B cell (primary cell): ENCODE data around the gene SYN1. TPM values are rescaled to one million over a fixed set of nuclear protein-coding genes. Genes with fewer than 3 reads are reported as not detected.

Experiments
- ATAC-seq: fragments of 200-7000 bp; cut with Tn5 transposase; one replicate; pipeline ENCODE4 v1.10.0; 2021; ENCODE audit warnings: low read depth, mild to moderate bottlenecking, moderate number of reproducible peaks, moderate library complexity
- CTCF ChIA-PET: fragments of 350-600 bp; sonication (Branson Sonifier 250); formaldehyde crosslinking; loops from one replicate; lab custom pipeline; 2021; ENCODE audit warnings: antibody characterized with exemption, inconsistent platforms; lab: Charles Lee
- POLR2A ChIA-PET: fragments of 350-600 bp; sonication (Branson Sonifier 250); formaldehyde crosslinking; loops from one replicate; lab custom pipeline; 2021; ENCODE audit warnings: antibody characterized with exemption; lab: Charles Lee
- DNase-seq: peaks from one replicate; pipeline ENCODE4 v3.0.0; 2013
- H2AFZ ChIP-seq: 2 replicates; pipeline ENCODE4 v1.6.1; 2012; ENCODE audit warnings: mild to moderate bottlenecking, low read depth, low read length; ENCODE audit not compliant: insufficient read depth, poor library complexity, severe bottlenecking
- H3K27ac ChIP-seq, 2 donors: 1 replicate in 1 of 2; 2 replicates in 1 of 2; pipeline ENCODE4 v1.5.1; 2012 to 2013; ENCODE audit warnings: low read length in 2 of 2, mild to moderate bottlenecking in 2 of 2, moderate library complexity in 1 of 2
- H3K27me3 ChIP-seq, 4 experiments: fragments of 200-600 bp in 1 of 4; sonication (generic) in 1 of 4; replicated peaks in 1 of 4; 1 replicate in 2 of 4; 2 replicates in 2 of 4; pipeline versions ENCODE4 v1.6.1 to v1.7.0; 2013 to 2016; ENCODE audit warnings: low read length in 3 of 4, mild to moderate bottlenecking in 2 of 4, mixed read lengths in 1 of 4, moderate library complexity in 1 of 4; ENCODE audit not compliant: insufficient read depth in 4 of 4, control insufficient read depth in 3 of 4; ENCODE audit errors: control extremely low read depth in 1 of 4
- H3K36me3 ChIP-seq, 2 experiments: replicated peaks in 1 of 2; 1 replicate in 1 of 2; 2 replicates in 1 of 2; pipeline versions ENCODE4 v1.6.1 to v1.7.1; 2013; ENCODE audit warnings: low read length in 1 of 2; ENCODE audit not compliant: insufficient read depth in 2 of 2, control insufficient read depth in 1 of 2; ENCODE audit errors: control extremely low read depth in 1 of 2, extremely low read depth in 1 of 2
- H3K4me1 ChIP-seq, 2 donors: fragments of 200-600 bp in 1 of 2; sonication (generic) in 1 of 2; 1 replicate in 1 of 2; 2 replicates in 1 of 2; pipeline versions ENCODE4 v1.5.1 to v1.6.1; 2013 to 2017; ENCODE audit warnings: low read length in 2 of 2; ENCODE audit not compliant: control insufficient read depth in 2 of 2, insufficient read depth in 2 of 2
- H3K4me2 ChIP-seq: replicated peaks from 2 replicates; pipeline ENCODE3; 2012; ENCODE audit warnings: mild to moderate bottlenecking, low read depth, low read length; ENCODE audit not compliant: poor library complexity, severe bottlenecking
- H3K4me3 ChIP-seq, 5 experiments: fragments of 200-600 bp in 1 of 5; sonication (generic) in 1 of 5; 1 replicate in 3 of 5; 2 replicates in 2 of 5; pipeline versions ENCODE4 v1.5.1 to v1.7.0; 2011 to 2016; ENCODE audit warnings: low read length in 4 of 5, mild to moderate bottlenecking in 4 of 5, low read depth in 2 of 5, control low read depth in 1 of 5, moderate library complexity in 1 of 5; ENCODE audit not compliant: insufficient read depth in 1 of 5; ENCODE audit errors: control extremely low read depth in 1 of 5, extremely low read depth in 1 of 5
- H3K79me2 ChIP-seq: fragments of 200-600 bp; sonication (generic); one replicate; pipeline ENCODE4 v1.6.0; 2016; ENCODE audit warnings: low read length; ENCODE audit not compliant: control insufficient read depth, insufficient read depth
- H3K9ac ChIP-seq: fragments of 200-600 bp; sonication (generic); 2 replicates; pipeline ENCODE4 v1.6.1; 2017; ENCODE audit warnings: mild to moderate bottlenecking, low read length, moderate library complexity
- H3K9me3 ChIP-seq, 3 donors: one replicate each; pipeline versions ENCODE4 v1.6.1 to v1.7.1; 2013; ENCODE audit warnings: low read length in 2 of 3; ENCODE audit not compliant: control insufficient read depth in 2 of 3, insufficient read depth in 1 of 3; ENCODE audit errors: control extremely low read depth in 1 of 3
- H4K20me1 ChIP-seq: 2 replicates; pipeline ENCODE4 v1.6.0; 2012; ENCODE audit warnings: mild to moderate bottlenecking, low read length; ENCODE audit not compliant: insufficient read depth, control insufficient read depth, poor library complexity, severe bottlenecking
- H3K27ac Mint-ChIP-seq: one replicate; pipeline ENCODE4 v1.8.0; 2021; ENCODE audit warnings: mixed read lengths
- H3K27me3 Mint-ChIP-seq: one replicate; pipeline ENCODE4 v1.8.0; 2021; ENCODE audit warnings: mixed read lengths
- H3K4me1 Mint-ChIP-seq: one replicate; pipeline ENCODE4 v1.8.0; 2021; ENCODE audit warnings: mixed read lengths
- H3K4me3 Mint-ChIP-seq: one replicate; pipeline ENCODE4 v1.8.0; 2021; ENCODE audit warnings: mixed read lengths
- H3K9me3 Mint-ChIP-seq: one replicate; pipeline ENCODE4 v1.8.0; 2022; ENCODE audit warnings: mixed read lengths; ENCODE audit not compliant: insufficient read depth
- EZH2 ChIP-seq: IDR thresholded peaks from 2 replicates; pipeline ENCODE4 v1.6.1; 2012; ENCODE audit warnings: borderline replicate concordance, low read depth, mild to moderate bottlenecking, moderate library complexity, low read length; ENCODE audit not compliant: insufficient read depth, poor library complexity, severe bottlenecking
- WGBS: methylation state at CpG from one replicate; pipeline ENCODE4 v1.1.5; 2013; ENCODE audit warnings: missing lambda C conversion rate; ENCODE audit not compliant: insufficient coverage; 5-methylcytosine and 5-hydroxymethylcytosine counted together
- intact Hi-C: fragments of 100-400 bp; cut with micrococcal nuclease; formaldehyde crosslinking; loops from one replicate; pipeline ENCODE4 v1.10.0; 2022
- polyA plus RNA-seq: library from polyadenylated mRNA; depleted of rRNA; stranded (reverse); fragments of >200 nt; gene quantifications from 2 replicates; pipeline ENCODE4 v1.2.3, GENCODE V29; 2012
- total RNA-seq, 2 donors: library from RNA; stranded (reverse); fragments of 120-200 nt in 1 of 2; gene quantifications; 1 replicate in 1 of 2; 2 replicates in 1 of 2; pipeline versions ENCODE4 v1.2.3 to v1.2.4, GENCODE V29; 2013 to 2022
- TF ChIP-seq, protein P1 (sequence below): fragments of 200-600 bp; IDR thresholded peaks from one replicate; pipeline ENCODE4 v1.8.0; 2022; ENCODE audit warnings: antibody characterized with exemption, mild to moderate bottlenecking

The SYN1 gene
- total and polyA plus RNA-seq, 2 donors (not counting 1 experiment from before 2014, with no cell fraction given): not detected

DNA sequence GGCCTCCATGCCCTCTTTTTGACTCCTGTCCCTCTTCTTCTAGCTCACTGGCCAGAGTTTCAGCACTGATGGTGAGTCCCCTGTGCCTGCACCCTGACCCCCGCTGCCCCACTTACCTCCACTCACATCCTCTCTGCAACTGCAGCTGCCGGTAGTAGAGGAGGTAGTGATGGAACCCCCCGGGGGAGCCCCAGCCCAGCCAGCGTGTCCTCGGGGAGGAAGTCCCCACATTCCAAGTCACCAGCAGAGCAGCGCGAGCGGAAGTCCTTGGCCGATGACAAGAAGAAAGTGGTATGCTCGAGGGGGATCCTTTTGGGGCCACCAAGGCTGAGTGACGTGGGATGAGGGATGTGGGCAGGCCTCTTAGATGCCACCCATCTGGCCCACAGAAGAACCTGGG, 52.8 kb downstream of the SYN1 start:
- H3K36me3 ChIP-seq: peaks cover 0 to 67% of the 10 kb centered on the region in 2 experiments
- Mint-ChIP-seq H3K4me3 (no peak overlapping the region), H3K27ac (peak overlapping the region; percentile 6)

DNA sequence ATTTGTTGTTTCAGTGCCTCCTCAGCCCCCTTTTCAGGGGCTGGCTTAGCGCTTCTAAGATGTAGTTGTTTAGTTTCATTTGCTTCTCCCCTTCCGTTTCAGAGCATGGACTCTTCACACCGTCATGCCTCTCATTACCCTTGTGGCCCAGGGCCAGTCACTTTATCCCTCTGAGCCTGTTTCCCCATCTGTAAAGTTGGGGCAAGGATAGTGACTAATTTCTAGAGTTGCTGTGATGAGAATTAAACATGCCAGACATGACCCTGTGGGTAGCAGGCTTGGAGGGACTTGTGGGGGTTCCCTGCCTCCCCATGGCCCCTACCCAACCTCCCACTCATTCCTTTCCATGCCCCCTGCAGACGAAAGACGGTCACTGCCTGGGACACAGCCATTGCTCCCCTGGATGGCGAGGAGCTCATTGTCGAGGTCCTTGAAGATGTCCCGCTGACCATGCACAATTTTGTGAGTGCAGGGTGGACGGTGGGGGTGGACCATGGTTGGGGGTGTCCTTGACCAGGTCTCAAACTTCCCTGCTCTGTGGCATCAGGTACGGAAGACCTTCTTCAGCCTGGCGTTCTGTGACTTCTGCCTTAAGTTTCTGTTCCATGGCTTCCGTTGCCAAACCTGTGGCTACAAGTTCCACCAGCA, 55.1 kb downstream of the SYN1 start:
- ATAC-seq (no peak), DNase-seq (no peak)
- TF ChIP-seq EZH2: no peak
- TF ChIP-seq, protein P1, sequence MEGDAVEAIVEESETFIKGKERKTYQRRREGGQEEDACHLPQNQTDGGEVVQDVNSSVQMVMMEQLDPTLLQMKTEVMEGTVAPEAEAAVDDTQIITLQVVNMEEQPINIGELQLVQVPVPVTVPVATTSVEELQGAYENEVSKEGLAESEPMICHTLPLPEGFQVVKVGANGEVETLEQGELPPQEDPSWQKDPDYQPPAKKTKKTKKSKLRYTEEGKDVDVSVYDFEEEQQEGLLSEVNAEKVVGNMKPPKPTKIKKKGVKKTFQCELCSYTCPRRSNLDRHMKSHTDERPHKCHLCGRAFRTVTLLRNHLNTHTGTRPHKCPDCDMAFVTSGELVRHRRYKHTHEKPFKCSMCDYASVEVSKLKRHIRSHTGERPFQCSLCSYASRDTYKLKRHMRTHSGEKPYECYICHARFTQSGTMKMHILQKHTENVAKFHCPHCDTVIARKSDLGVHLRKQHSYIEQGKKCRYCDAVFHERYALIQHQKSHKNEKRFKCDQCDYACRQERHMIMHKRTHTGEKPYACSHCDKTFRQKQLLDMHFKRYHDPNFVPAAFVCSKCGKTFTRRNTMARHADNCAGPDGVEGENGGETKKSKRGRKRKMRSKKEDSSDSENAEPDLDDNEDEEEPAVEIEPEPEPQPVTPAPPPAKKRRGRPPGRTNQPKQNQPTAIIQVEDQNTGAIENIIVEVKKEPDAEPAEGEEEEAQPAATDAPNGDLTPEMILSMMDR: no peak
- H2AFZ ChIP-seq: no peak overlapping the region
- Mint-ChIP-seq H3K4me3 (peak overlapping the region; percentile 3), H3K27ac (no peak overlapping the region), H3K27me3 (no peaks in the 10 kb centered on the region), H3K9me3 (no peaks in the 10 kb centered on the region), H3K4me1 (peaks cover 39% of the 10 kb centered on the region)
- H3K4me3 ChIP-seq: no peak overlapping the region
- no peak overlapping the region for H3K4me2 ChIP-seq
- peaks cover 54% of the 10 kb centered on the region for H4K20me1 ChIP-seq
- peaks cover 22% of the 10 kb centered on the region for H3K79me2 ChIP-seq
- no peak overlapping the region for H3K9ac ChIP-seq
- intact Hi-C loops: no loop called here
- H3K4me1 ChIP-seq: peaks cover 13 to 39% of the 10 kb centered on the region in 2 donors
- no peaks in the 10 kb centered on the region for H3K27me3 ChIP-seq
- CTCF ChIA-PET: no interaction called here
- WGBS: no CpG with 5 or more reads among the region's 12 CpGs
- POLR2A ChIA-PET: no interaction called here
- peaks cover 0 to 53% of the 10 kb centered on the region in 2 experiments for H3K36me3 ChIP-seq
- H3K9me3 ChIP-seq: no peaks in the 10 kb centered on the region
- H3K27ac ChIP-seq: no peak overlapping the region

More for the DNA sequence above, 52.8 kb downstream of the SYN1 start:
- intact Hi-C loops: no loop called here
- H2AFZ ChIP-seq: no peak overlapping the region
- CTCF ChIA-PET: no interaction called here
- peak overlapping the region; percentile 15 for H3K4me2 ChIP-seq
- 12% methylated on average over 3 of the region's 11 CpGs for WGBS
- DNase-seq (peak; percentile 50), ATAC-seq (peak; percentile 24)
- H3K4me1 ChIP-seq: peaks cover 11 to 27% of the 10 kb centered on the region in 2 donors
- H3K27me3 ChIP-seq: no peaks in the 10 kb centered on the region
- H3K9me3 Mint-ChIP-seq: no peaks in the 10 kb centered on the region
- no peak overlapping the region for H3K27ac ChIP-seq
- POLR2A ChIA-PET: no interaction called here
- no peak overlapping the region for H3K4me3 ChIP-seq
- peaks cover 17% of the 10 kb centered on the region for H3K79me2 ChIP-seq
- no peaks in the 10 kb centered on the region for H3K9me3 ChIP-seq
- no peak overlapping the region for H3K9ac ChIP-seq
- TF ChIP-seq, protein P1: no peak
- no peak for TF ChIP-seq EZH2
- H4K20me1 ChIP-seq: peaks cover 56% of the 10 kb centered on the region
- H3K27me3 Mint-ChIP-seq: no peaks in the 10 kb centered on the region
- peaks cover 24% of the 10 kb centered on the region for H3K4me1 Mint-ChIP-seq
